BJ (cell line): ENCODE results near the gene KRT1. TPM values are rescaled to one million over a fixed set of nuclear protein-coding genes. Genes with fewer than 3 reads are reported as not detected.

ENCODE experiments used
- CTCF ChIA-PET: fragments of 350-600 bp; formaldehyde crosslinking; extraction: SDS; loops from one replicate; lab custom pipeline; 2021; ENCODE audit warnings: antibody characterized with exemption, inconsistent platforms; lab: Yijun Ruan, JAX
- POLR2A ChIA-PET: fragments of 300-600 bp; sonication (Branson Sonifier 250); formaldehyde crosslinking; extraction: SDS; loops from one replicate; lab custom pipeline; 2021; ENCODE audit warnings: antibody characterized with exemption; lab: Charles Lee
- DNase-seq: peaks from one replicate; pipeline ENCODE4 v3.0.0-alpha.2; 2011; ENCODE audit warnings: low read depth
- H3K27me3 ChIP-seq: 2 replicates; pipeline ENCODE4 v1.6.0; 2011; ENCODE audit warnings: low read length; ENCODE audit not compliant: control insufficient read depth, insufficient read depth
- H3K36me3 ChIP-seq: 2 replicates; pipeline ENCODE4 v1.5.1; 2011; ENCODE audit warnings: low read length; ENCODE audit not compliant: control insufficient read depth, insufficient read depth
- H3K4me3 ChIP-seq: 2 replicates; pipeline ENCODE4 v1.5.1; 2011; ENCODE audit warnings: low read depth, mild to moderate bottlenecking, control low read depth, low read length
- polyA plus RNA-seq: library from polyadenylated mRNA; depleted of rRNA; stranded (reverse); fragments of >200 nt; gene quantifications from 2 replicates; pipeline ENCODE4 v1.2.3, GENCODE V29; 2011
- TF ChIP-seq, protein P1 (sequence below): IDR thresholded peaks from 2 replicates; pipeline ENCODE4 v1.5.1; 2011; ENCODE audit warnings: low read depth, mild to moderate bottlenecking, control low read depth, inconsistent platforms, low read length, moderate library complexity; ENCODE audit not compliant: insufficient read depth

KRT1 gene
- polyA plus RNA-seq, 1 experiment: not detected

DNA sequence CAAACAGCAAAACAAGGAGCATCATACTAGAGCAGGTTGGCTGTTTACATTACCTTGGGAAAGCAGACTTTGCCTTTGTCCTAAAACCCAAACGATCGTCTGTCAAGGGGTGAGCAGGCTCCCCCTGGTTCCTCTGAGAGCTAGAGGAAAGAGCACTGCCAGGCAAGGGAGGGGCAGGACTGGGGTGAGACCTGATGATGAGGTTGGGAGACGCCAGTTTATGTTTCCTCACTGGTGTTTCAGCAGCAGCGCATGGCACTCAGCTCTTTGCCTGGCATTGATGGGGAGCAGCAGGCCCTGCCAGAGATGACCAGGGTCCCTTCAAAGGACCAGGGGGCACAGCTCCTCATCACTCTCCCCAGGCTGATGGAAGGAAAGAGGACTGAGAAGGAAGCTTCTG, 20.3 kb downstream of the KRT1 start:
- no peaks in the 10 kb centered on the region for H3K36me3 ChIP-seq
- DNase-seq: no peak
- POLR2A ChIA-PET: no interaction called here
- peaks cover 17% of the 10 kb centered on the region for H3K27me3 ChIP-seq
- H3K4me3 ChIP-seq: no peak overlapping the region
- CTCF ChIA-PET: no interaction called here
- TF ChIP-seq, protein P1, sequence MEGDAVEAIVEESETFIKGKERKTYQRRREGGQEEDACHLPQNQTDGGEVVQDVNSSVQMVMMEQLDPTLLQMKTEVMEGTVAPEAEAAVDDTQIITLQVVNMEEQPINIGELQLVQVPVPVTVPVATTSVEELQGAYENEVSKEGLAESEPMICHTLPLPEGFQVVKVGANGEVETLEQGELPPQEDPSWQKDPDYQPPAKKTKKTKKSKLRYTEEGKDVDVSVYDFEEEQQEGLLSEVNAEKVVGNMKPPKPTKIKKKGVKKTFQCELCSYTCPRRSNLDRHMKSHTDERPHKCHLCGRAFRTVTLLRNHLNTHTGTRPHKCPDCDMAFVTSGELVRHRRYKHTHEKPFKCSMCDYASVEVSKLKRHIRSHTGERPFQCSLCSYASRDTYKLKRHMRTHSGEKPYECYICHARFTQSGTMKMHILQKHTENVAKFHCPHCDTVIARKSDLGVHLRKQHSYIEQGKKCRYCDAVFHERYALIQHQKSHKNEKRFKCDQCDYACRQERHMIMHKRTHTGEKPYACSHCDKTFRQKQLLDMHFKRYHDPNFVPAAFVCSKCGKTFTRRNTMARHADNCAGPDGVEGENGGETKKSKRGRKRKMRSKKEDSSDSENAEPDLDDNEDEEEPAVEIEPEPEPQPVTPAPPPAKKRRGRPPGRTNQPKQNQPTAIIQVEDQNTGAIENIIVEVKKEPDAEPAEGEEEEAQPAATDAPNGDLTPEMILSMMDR: no peak

DNA sequence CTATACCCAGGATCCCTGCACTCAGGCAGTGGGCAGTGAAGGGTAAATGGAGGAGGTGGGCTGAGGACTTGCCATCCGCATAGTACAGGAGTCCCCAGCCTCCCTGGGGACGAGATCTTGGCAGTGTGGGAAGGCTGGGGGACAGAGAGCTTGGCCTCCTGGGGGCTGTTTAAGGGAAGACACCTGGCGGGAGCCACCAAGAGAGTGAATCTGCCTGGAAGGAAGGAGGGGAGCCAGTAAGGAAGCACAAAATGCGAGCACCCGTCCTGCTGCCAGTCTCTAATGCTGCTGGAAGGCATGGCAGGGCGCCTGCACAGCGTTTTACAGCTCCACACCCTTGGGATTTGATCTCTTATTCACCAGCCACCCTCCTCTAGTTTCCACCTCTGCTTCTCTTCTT, 20.8 kb downstream of the KRT1 start:
- no peak for DNase-seq
- H3K4me3 ChIP-seq: no peak overlapping the region
- H3K36me3 ChIP-seq: no peaks in the 10 kb centered on the region
- ChIA-PET CTCF (no interaction called here), POLR2A (no interaction called here)
- TF ChIP-seq, protein P1: no peak
- peaks cover 17% of the 10 kb centered on the region for H3K27me3 ChIP-seq

DNA sequence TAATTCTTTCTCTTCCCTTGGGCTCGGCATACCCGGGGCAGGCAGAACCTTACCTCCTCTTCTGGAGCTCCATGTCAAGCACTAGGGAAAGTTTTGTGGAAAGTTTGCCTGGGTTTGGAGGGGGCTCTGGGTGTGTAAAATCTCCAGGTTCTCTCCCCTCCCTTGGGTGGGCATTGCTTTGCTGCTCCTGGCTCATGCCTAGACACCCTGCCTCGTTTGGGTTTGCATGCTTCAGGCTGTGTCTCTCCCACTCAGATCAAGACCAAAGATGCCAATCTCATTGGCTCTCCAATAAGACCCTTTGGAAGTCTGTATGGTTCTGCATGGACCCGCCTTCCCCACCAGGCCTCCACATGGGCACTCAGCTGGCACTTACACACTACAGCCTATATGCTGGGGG, 22.0 kb downstream of the KRT1 start:
- ChIA-PET CTCF (no interaction called here), POLR2A (no interaction called here)
- no peak for DNase-seq
- Histone ChIP-seq H3K36me3 (no peaks in the 10 kb centered on the region), H3K27me3 (peaks cover 12% of the 10 kb centered on the region), H3K4me3 (no peak overlapping the region)
- TF ChIP-seq, protein P1: no peak

DNA sequence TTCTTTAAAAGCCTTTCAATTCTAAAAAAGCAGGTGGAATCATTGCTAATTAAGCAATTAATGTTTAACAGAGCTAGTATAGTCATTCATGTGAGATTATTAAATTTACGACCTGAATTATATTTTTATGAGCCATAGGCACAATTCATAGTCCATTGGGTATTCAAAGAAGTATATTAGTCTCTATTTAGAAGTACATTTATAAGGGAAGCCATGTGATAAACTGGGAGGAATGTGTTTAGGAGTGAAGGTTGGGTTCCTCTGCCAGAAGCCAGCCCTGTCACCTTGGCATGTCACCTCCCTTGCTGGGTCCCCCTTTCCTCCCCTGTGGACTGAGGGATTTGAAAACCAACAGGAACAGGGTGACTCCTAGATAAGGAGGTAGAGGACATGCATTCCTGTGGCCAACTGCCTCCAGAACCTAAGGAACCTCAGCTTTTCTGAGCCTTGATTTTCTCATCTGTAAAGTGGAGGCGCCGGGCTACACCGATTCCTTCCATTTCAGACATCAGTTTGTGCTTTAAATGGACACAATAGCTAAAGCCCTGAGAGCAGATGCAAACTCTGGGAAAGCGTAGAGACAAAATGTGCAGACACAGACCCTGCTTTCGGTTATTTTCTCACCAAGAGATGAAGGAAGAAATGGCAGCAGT, 22.8 kb downstream of the KRT1 start:
- H3K36me3 ChIP-seq: no peaks in the 10 kb centered on the region
- peaks cover 14% of the 10 kb centered on the region for H3K27me3 ChIP-seq
- ChIA-PET POLR2A (no interaction called here), CTCF (interaction anchor here (1.3 kb wide), 1 partner anchor 10 kb away, joined by 6 read pairs; no protein-coding TSS in a partner anchor)
- H3K4me3 ChIP-seq: no peak overlapping the region
- DNase-seq: no peak
- TF ChIP-seq, protein P1: no peak

DNA sequence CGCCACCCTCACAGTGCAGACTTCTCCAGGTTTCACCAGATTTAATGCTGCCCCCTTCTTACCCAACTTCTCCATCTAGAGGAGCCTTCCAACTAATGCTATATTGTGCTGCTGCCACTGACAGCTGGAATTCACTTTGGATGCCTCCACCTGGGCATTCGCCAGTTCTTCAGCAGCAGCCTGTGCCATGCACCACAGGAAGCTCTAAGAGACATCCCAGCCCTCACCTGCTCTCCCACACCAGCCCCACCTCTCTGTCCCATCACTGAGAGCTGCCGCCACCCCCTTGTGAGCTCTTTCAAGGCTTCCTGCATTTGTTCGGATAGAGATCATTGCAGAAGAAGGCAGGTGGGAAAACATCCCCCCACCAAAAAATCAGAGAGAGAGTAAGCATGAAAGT, 23.6 kb downstream of the KRT1 start:
- H3K4me3 ChIP-seq: no peak overlapping the region
- H3K36me3 ChIP-seq: no peaks in the 10 kb centered on the region
- peaks cover 14% of the 10 kb centered on the region for H3K27me3 ChIP-seq
- DNase-seq: no peak
- ChIA-PET CTCF (interaction anchor here (0.9 to 1.3 kb wide), 2 partner anchors 11 to 214 kb away, joined by 3 to 6 read pairs; no protein-coding TSS in a partner anchor), POLR2A (no interaction called here)
- TF ChIP-seq, protein P1: no peak
